Mesothelial cell of epicardium (in vitro differentiated cells): Measurements from ENCODE around the gene GLB1L2. TPM values are rescaled to one million over a fixed set of nuclear protein-coding genes. Genes with fewer than 3 reads are reported as not detected.

Source experiments
- DNase-seq, 2 experiments: peaks; one replicate each; pipeline ENCODE4 v3.0.0; 2021; ENCODE audit warnings: low spot score in 2 of 2; ENCODE audit not compliant: unreplicated experiment in 2 of 2
- H3K27ac Mint-ChIP-seq: 2 replicates; pipeline ENCODE4 v1.8.0; 2021; ENCODE audit warnings: mixed read lengths
- H3K27me3 Mint-ChIP-seq: 2 replicates; pipeline ENCODE4 v1.8.0; 2021; ENCODE audit warnings: low read depth, mixed read lengths
- H3K36me3 Mint-ChIP-seq: 2 replicates; pipeline ENCODE4 v1.8.0; 2021; ENCODE audit warnings: mixed read lengths
- H3K4me1 Mint-ChIP-seq: 2 replicates; pipeline ENCODE4 v1.8.0; 2021; ENCODE audit warnings: mixed read lengths
- H3K4me3 Mint-ChIP-seq: 2 replicates; pipeline ENCODE4 v1.8.0; 2021; ENCODE audit warnings: mild to moderate bottlenecking, moderate library complexity, mixed read lengths
- H3K9me3 Mint-ChIP-seq: 2 replicates; pipeline ENCODE4 v1.8.0; 2021; ENCODE audit warnings: mixed read lengths
- CTCF ChIP-seq: fragments of 200-600 bp; sonication (generic); IDR thresholded peaks from one replicate; pipeline ENCODE4 v1.5.0; 2021; ENCODE audit warnings: antibody characterized with exemption; ENCODE audit not compliant: unreplicated experiment
- total RNA-seq: library from RNA; stranded (reverse); gene quantifications from 3 replicates; pipeline ENCODE4 v1.2.1, GENCODE V29; 2021

GLB1L2 gene
- total RNA-seq, 1 donor from 2014 or later: 9.5 TPM

GRCh38 chr11:134377876-134378275 lies 46.1 kb downstream of the GLB1L2 start:
- H3K9me3 Mint-ChIP-seq: no peaks in the 10 kb centered on the region
- H3K36me3 Mint-ChIP-seq: no peaks in the 10 kb centered on the region
- H3K27ac Mint-ChIP-seq: no peak overlapping the region

GRCh38 chr11:134379241-134379640 lies 47.5 kb downstream of the GLB1L2 start:
- no peaks in the 10 kb centered on the region for H3K9me3 Mint-ChIP-seq
- TF ChIP-seq CTCF: no peak
- no peaks in the 10 kb centered on the region for H3K36me3 Mint-ChIP-seq
- H3K27ac Mint-ChIP-seq: no peak overlapping the region
- H3K4me3 Mint-ChIP-seq: no peak overlapping the region
- peaks cover 2% of the 10 kb centered on the region for H3K27me3 Mint-ChIP-seq
- no peak for DNase-seq
- no peaks in the 10 kb centered on the region for H3K4me1 Mint-ChIP-seq

More at GRCh38 chr11:134377876-134378275, 46.1 kb downstream of the GLB1L2 start:
- Mint-ChIP-seq H3K27me3 (peaks cover 2% of the 10 kb centered on the region), H3K4me3 (no peak overlapping the region), H3K4me1 (no peaks in the 10 kb centered on the region)
- TF ChIP-seq CTCF: no peak
- DNase-seq: no peak

DNA sequence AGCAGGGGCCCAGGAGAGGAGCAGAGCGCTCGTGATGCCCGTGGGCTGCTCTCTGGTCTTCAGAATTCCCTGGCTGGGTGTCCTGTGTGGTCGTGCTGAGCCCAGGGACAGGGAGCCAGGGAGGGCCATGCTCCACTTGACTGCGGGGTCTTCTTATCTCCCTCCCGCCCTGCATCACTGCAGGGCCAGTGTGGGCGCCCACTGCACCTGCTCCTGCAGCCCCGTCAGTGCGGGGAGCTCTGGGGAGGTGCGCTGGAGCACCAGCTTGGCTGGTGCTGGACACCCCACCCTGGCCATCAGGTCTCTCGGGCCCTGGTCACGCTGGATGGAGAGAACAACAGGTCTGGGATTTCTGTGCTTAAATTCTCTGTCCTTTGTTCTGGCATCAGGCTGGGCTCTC lies 48.4 kb downstream of the GLB1L2 start:
- no peaks in the 10 kb centered on the region for H3K36me3 Mint-ChIP-seq
- H3K27me3 Mint-ChIP-seq: peaks cover 2% of the 10 kb centered on the region
- H3K4me3 Mint-ChIP-seq: no peak overlapping the region

DNA sequence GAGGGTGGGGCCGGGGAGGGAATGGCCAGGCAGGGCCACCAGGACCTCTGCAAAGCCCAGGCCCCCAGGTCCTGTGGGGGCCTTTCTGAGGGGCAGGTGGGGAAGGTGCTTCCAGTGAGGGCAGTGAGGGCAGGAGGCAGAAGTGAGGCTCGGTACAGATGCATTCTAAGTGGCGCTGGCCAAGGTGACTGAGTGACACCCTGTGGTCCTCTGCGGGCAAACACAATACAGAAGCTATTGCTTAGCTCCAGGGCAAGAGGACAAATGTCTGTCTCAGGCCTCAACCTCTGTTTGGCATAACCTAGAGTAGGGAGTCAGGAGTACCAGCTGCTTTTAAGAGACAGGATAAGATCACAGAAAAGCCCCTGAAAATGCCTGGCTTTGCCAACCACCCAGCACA lies 49.0 kb downstream of the GLB1L2 start:
- Mint-ChIP-seq H3K4me3 (no peak overlapping the region), H3K9me3 (no peaks in the 10 kb centered on the region), H3K4me1 (peaks cover under 1% of the 10 kb centered on the region), H3K27me3 (peaks cover 2% of the 10 kb centered on the region), H3K36me3 (no peaks in the 10 kb centered on the region), H3K27ac (no peak overlapping the region)
- DNase-seq: no peak
- no peak for TF ChIP-seq CTCF

More for the DNA sequence above, 48.4 kb downstream of the GLB1L2 start:
- Mint-ChIP-seq H3K4me1 (no peaks in the 10 kb centered on the region), H3K9me3 (no peaks in the 10 kb centered on the region), H3K27ac (no peak overlapping the region)
- DNase-seq: no peak
- TF ChIP-seq CTCF: no peak

GRCh38 chr11:134382257-134382656 lies 50.5 kb downstream of the GLB1L2 start:
- TF ChIP-seq CTCF: no peak
- Mint-ChIP-seq H3K4me1 (peaks cover 3% of the 10 kb centered on the region), H3K36me3 (no peaks in the 10 kb centered on the region), H3K27me3 (peaks cover 3% of the 10 kb centered on the region), H3K27ac (no peak overlapping the region), H3K9me3 (no peaks in the 10 kb centered on the region), H3K4me3 (no peak overlapping the region)
- DNase-seq: no peak

DNA sequence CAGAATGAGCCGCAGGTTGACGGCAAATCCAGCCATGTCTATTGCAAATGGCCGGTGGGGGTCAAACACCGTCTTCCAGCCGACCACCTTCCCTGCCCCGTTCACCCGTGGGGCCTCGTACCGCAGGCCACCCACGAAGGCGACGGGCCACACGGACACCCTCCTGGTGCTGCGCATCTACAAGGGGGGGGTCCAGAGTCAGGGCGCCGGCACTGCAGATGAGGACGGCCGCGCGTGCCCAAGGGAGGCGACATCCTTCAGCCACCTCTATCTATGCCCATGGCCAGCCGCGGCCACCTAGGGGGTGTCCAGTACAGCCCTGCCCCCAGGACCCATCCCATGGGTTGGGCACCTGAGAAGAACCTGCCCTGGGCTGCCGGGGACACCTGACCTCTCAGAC lies 51.0 kb downstream of the GLB1L2 start:
- H3K27me3 Mint-ChIP-seq: peaks cover 3% of the 10 kb centered on the region
- no peak overlapping the region for H3K27ac Mint-ChIP-seq
- no peak for TF ChIP-seq CTCF
- no peaks in the 10 kb centered on the region for H3K36me3 Mint-ChIP-seq
- H3K4me1 Mint-ChIP-seq: peaks cover 3% of the 10 kb centered on the region
- no peaks in the 10 kb centered on the region for H3K9me3 Mint-ChIP-seq
- H3K4me3 Mint-ChIP-seq: no peak overlapping the region
- no peak for DNase-seq
